ENCODE measurements around the gene ZNF837.
A peak's percentile ranks its signal among the peaks of the same experiment; 100 is the strongest.

Gene ZNF837

DNA sequence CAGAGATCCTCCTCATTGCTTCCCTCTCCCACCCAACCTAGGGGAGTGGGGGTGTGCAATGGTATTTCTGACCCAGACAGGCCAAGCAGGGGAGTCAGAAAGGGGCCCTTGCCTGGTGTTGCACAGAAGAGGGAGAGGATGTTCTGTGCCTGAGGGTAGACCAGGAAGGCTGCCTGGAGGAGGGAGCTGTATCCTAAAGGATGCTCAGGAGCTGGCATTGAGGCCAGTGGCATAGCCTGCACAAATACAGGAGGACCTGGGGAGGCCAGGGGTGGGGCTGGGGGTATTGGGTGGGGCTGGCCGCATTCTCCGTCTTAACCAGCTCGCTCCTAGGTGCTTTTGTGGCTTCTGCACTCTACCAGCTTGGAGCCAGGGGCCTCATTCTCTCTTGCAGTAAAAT lies 19.1 kb upstream of the ZNF837 start:
- TF ChIP-seq CREB5 (CRISPR knock-in tag; IDR thresholded peaks at IDR 0.05; ENCODE audit: low read depth) = no peak
- no peak for TF ChIP-seq SNAI2 (CRISPR knock-in tag; IDR thresholded peaks at IDR 0.05)
- no peak for TF ChIP-seq OSR1 (CRISPR knock-in tag; IDR thresholded peaks at IDR 0.05)
- 0 out of 2 replicates have a peak, but pooled peaks have one; percentile 61 for TF ChIP-seq ZFP3 (CRISPR knock-in tag; IDR thresholded peaks at IDR 0.05)
- TF ChIP-seq BACH2 (CRISPR knock-in tag; IDR thresholded peaks at IDR 0.05; ENCODE audit: borderline replicate concordance) = no peak
- TF ChIP-seq TOX (CRISPR knock-in tag; IDR thresholded peaks at IDR 0.05; ENCODE audit: borderline replicate concordance) = no peak
- TF ChIP-seq GLIS3 (CRISPR knock-in tag; IDR thresholded peaks at IDR 0.05) = no peak
- TF ChIP-seq ZNF8 (CRISPR knock-in tag; IDR thresholded peaks at IDR 0.05) = no peak
- ATAC-seq = no peak

- no peak for ATAC-seq
- TF ChIP-seq ZNF8 (CRISPR knock-in tag; IDR thresholded peaks at IDR 0.05) = no peak
- TF ChIP-seq, protein P1, sequence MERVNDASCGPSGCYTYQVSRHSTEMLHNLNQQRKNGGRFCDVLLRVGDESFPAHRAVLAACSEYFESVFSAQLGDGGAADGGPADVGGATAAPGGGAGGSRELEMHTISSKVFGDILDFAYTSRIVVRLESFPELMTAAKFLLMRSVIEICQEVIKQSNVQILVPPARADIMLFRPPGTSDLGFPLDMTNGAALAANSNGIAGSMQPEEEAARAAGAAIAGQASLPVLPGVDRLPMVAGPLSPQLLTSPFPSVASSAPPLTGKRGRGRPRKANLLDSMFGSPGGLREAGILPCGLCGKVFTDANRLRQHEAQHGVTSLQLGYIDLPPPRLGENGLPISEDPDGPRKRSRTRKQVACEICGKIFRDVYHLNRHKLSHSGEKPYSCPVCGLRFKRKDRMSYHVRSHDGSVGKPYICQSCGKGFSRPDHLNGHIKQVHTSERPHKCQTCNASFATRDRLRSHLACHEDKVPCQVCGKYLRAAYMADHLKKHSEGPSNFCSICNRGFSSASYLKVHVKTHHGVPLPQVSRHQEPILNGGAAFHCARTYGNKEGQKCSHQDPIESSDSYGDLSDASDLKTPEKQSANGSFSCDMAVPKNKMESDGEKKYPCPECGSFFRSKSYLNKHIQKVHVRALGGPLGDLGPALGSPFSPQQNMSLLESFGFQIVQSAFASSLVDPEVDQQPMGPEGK (CRISPR knock-in tag; IDR thresholded peaks at IDR 0.05; ENCODE audit: borderline replicate concordance) = no peak
- no peak for TF ChIP-seq SNAI2 (CRISPR knock-in tag; IDR thresholded peaks at IDR 0.05)
- no peak for TF ChIP-seq ZFP30 (CRISPR knock-in tag; IDR thresholded peaks at IDR 0.05)
- no peak for TF ChIP-seq ZFP3 (CRISPR knock-in tag; IDR thresholded peaks at IDR 0.05)
- TF ChIP-seq ZC3H10 (CRISPR knock-in tag; IDR thresholded peaks at IDR 0.05) = no peak
- TF ChIP-seq GLIS3 (CRISPR knock-in tag; IDR thresholded peaks at IDR 0.05) = no peak
- no peak for TF ChIP-seq ZNF565 (CRISPR knock-in tag; conservative IDR thresholded peaks at IDR 0.05; ENCODE audit: low read depth)
- TF ChIP-seq RARB (CRISPR knock-in tag; IDR thresholded peaks at IDR 0.05) = no peak
- TF ChIP-seq ISL1 (CRISPR knock-in tag; IDR thresholded peaks at IDR 0.05) = no peak
- TF ChIP-seq ZNF70 (CRISPR knock-in tag; IDR thresholded peaks at IDR 0.05) = no peak
- no peak for TF ChIP-seq CSRNP3 (CRISPR knock-in tag; IDR thresholded peaks at IDR 0.05)
- TF ChIP-seq PPARA (CRISPR knock-in tag; IDR thresholded peaks at IDR 0.05; ENCODE audit: borderline replicate concordance) = no peak
- TF ChIP-seq OSR1 (CRISPR knock-in tag; IDR thresholded peaks at IDR 0.05) = no peak
- TF ChIP-seq TCF4 (CRISPR knock-in tag; IDR thresholded peaks at IDR 0.05; ENCODE audit: borderline replicate concordance) = no peak
These were observed 17.7 kb upstream of the ZNF837 start for GRCh38 chr19:58398545-58398944.

- TF ChIP-seq ARNTL (CRISPR knock-in tag; IDR thresholded peaks at IDR 0.05; ENCODE audit: borderline replicate concordance, low read depth) = no peak
- TF ChIP-seq TSHZ2 (CRISPR knock-in tag; IDR thresholded peaks at IDR 0.05) = no peak
- TF ChIP-seq ISL1 (CRISPR knock-in tag; IDR thresholded peaks at IDR 0.05) = no peak
- TF ChIP-seq GLIS3 (CRISPR knock-in tag; IDR thresholded peaks at IDR 0.05) = no peak
- TF ChIP-seq ZNF70 (CRISPR knock-in tag; IDR thresholded peaks at IDR 0.05) = no peak
- TF ChIP-seq TOX (CRISPR knock-in tag; IDR thresholded peaks at IDR 0.05; ENCODE audit: borderline replicate concordance) = no peak
- no peak for TF ChIP-seq RARB (CRISPR knock-in tag; IDR thresholded peaks at IDR 0.05)
- TF ChIP-seq OSR1 (CRISPR knock-in tag; IDR thresholded peaks at IDR 0.05) = no peak
- TF ChIP-seq ZFP30 (CRISPR knock-in tag; IDR thresholded peaks at IDR 0.05) = no peak
- no peak for TF ChIP-seq CREB5 (CRISPR knock-in tag; IDR thresholded peaks at IDR 0.05; ENCODE audit: low read depth)
- TF ChIP-seq, protein P1 (CRISPR knock-in tag; IDR thresholded peaks at IDR 0.05; ENCODE audit: borderline replicate concordance) = no peak
- TF ChIP-seq ZNF8 (CRISPR knock-in tag; IDR thresholded peaks at IDR 0.05) = no peak
- no peak for TF ChIP-seq PPARA (CRISPR knock-in tag; IDR thresholded peaks at IDR 0.05; ENCODE audit: borderline replicate concordance)
- no peak for TF ChIP-seq CSRNP3 (CRISPR knock-in tag; IDR thresholded peaks at IDR 0.05)
- no peak for TF ChIP-seq TCF4 (CRISPR knock-in tag; IDR thresholded peaks at IDR 0.05; ENCODE audit: borderline replicate concordance)
- TF ChIP-seq POU6F1 (CRISPR knock-in tag; IDR thresholded peaks at IDR 0.05; ENCODE audit: borderline replicate concordance, low read depth) = no peak
- no peak for ATAC-seq
These were observed 17.3 kb upstream of the ZNF837 start for GRCh38 chr19:58398087-58398486.
